ENCODE data around the gene OTOP2. TPM values are rescaled to one million over a fixed set of nuclear protein-coding genes. Genes with fewer than 3 reads are reported as not detected.
"Not testable (repeated sequence)": the region's sequence is repeated elsewhere in the genome, so short reads cannot be mapped to it uniquely, and the experiment has no call there.

The OTOP2 gene
- total RNA-seq, 1 donor, result not detected

GRCh38 chr17:74892013-74892841 is 31.8 kb upstream of the OTOP2 start:
- no peak overlapping the region for H3K4me3 ChIP-seq (ENCODE audit: low read length)
- no peaks in the 10 kb centered on the region for H3K9me3 ChIP-seq (ENCODE audit: low read depth, low read length)
- peaks cover 44% of the 10 kb centered on the region for H3K27me3 ChIP-seq (ENCODE audit: insufficient read depth, low read length)
- no peaks in the 10 kb centered on the region for H3K4me1 ChIP-seq (ENCODE audit: insufficient read depth, low read length)

- H3K9me3 ChIP-seq (ENCODE audit: low read depth, low read length), result no peaks in the 10 kb centered on the region
- H3K4me3 ChIP-seq (ENCODE audit: low read length), result no peak within 1 kb of the TSS
Observed at GRCh38 chr17:74892974-74893911, 30.8 kb upstream of the OTOP2 start, which contains the start of gene FADS6. Gene FADS6 (minus strand): TSS chr17:74893633. CDS start chr17:74893595, 38 bp downstream.

GRCh38 chr17:74893936-74894671 is 30.0 kb upstream of the OTOP2 start:
- Histone ChIP-seq H3K9me3 (ENCODE audit: low read depth, low read length) (no peaks in the 10 kb centered on the region), H3K4me3 (ENCODE audit: low read length) (no peak overlapping the region), H3K4me1 (ENCODE audit: insufficient read depth, low read length) (no peaks in the 10 kb centered on the region), H3K27me3 (ENCODE audit: insufficient read depth, low read length) (peaks cover 44% of the 10 kb centered on the region)

More at GRCh38 chr17:74892974-74893911, 30.8 kb upstream of the OTOP2 start, which contains the start of gene FADS6:
- Histone ChIP-seq H3K4me1 (ENCODE audit: insufficient read depth, low read length) (no peaks in the 10 kb centered on the region), H3K27me3 (ENCODE audit: insufficient read depth, low read length) (peaks cover 44% of the 10 kb centered on the region)

GRCh38 chr17:74898376-74898946 is 25.6 kb upstream of the OTOP2 start:
- Histone ChIP-seq H3K4me1 (ENCODE audit: insufficient read depth, low read length) (no peaks in the 10 kb centered on the region), H3K9me3 (ENCODE audit: low read depth, low read length) (no peaks in the 10 kb centered on the region), H3K4me3 (ENCODE audit: low read length) (no peak overlapping the region), H3K27me3 (ENCODE audit: insufficient read depth, low read length) (peaks cover 28% of the 10 kb centered on the region)

- Histone ChIP-seq H3K27me3 (ENCODE audit: insufficient read depth, low read length) (peaks cover 11% of the 10 kb centered on the region), H3K4me1 (ENCODE audit: insufficient read depth, low read length) (no peaks in the 10 kb centered on the region), H3K9me3 (ENCODE audit: low read depth, low read length) (no peaks in the 10 kb centered on the region), H3K4me3 (ENCODE audit: low read length) (no peak overlapping the region)
Observed at GRCh38 chr17:74900208-74900607, 23.9 kb upstream of the OTOP2 start.

GRCh38 chr17:74901353-74902135 is 22.5 kb upstream of the OTOP2 start:
- H3K4me1 ChIP-seq (ENCODE audit: insufficient read depth, low read length), result no peaks in the 10 kb centered on the region
- peaks cover under 1% of the 10 kb centered on the region for H3K27me3 ChIP-seq (ENCODE audit: insufficient read depth, low read length)
- H3K9me3 ChIP-seq (ENCODE audit: low read depth, low read length), result no peaks in the 10 kb centered on the region
- H3K4me3 ChIP-seq (ENCODE audit: low read length), result no peak overlapping the region

GRCh38 chr17:74903034-74903433 is 21.0 kb upstream of the OTOP2 start:
- no peak overlapping the region for H3K4me3 ChIP-seq (ENCODE audit: low read length)
- no peaks in the 10 kb centered on the region for H3K9me3 ChIP-seq (ENCODE audit: low read depth, low read length)
- no peaks in the 10 kb centered on the region for H3K4me1 ChIP-seq (ENCODE audit: insufficient read depth, low read length)
- H3K27me3 ChIP-seq (ENCODE audit: insufficient read depth, low read length), result no peaks in the 10 kb centered on the region

- H3K4me3 ChIP-seq (ENCODE audit: low read length), result no peak overlapping the region
- H3K9me3 ChIP-seq (ENCODE audit: low read depth, low read length), result no peaks in the 10 kb centered on the region
- no peaks in the 10 kb centered on the region for H3K27me3 ChIP-seq (ENCODE audit: insufficient read depth, low read length)
- H3K4me1 ChIP-seq (ENCODE audit: insufficient read depth, low read length), result no peaks in the 10 kb centered on the region
Observed at GRCh38 chr17:74903671-74904070, 20.4 kb upstream of the OTOP2 start.

- no peaks in the 10 kb centered on the region for H3K4me1 ChIP-seq (ENCODE audit: insufficient read depth, low read length)
- H3K4me3 ChIP-seq (ENCODE audit: low read length), result no peak overlapping the region
- H3K27me3 ChIP-seq (ENCODE audit: insufficient read depth, low read length), result no peaks in the 10 kb centered on the region
- H3K9me3 ChIP-seq (ENCODE audit: low read depth, low read length), result no peaks in the 10 kb centered on the region
Observed at GRCh38 chr17:74904687-74905409, 19.2 kb upstream of the OTOP2 start.

- not testable (repeated sequence) for H3K4me1 ChIP-seq (ENCODE audit: insufficient read depth, low read length)
Observed at GRCh38 chr17:74906214-74906793, 17.8 kb upstream of the OTOP2 start.

GRCh38 chr17:74907012-74907411 is 17.1 kb upstream of the OTOP2 start:
- H3K4me1 ChIP-seq (ENCODE audit: insufficient read depth, low read length), result no peaks in the 10 kb centered on the region
- no peaks in the 10 kb centered on the region for H3K9me3 ChIP-seq (ENCODE audit: low read depth, low read length)
- no peak overlapping the region for H3K4me3 ChIP-seq (ENCODE audit: low read length)
- H3K27me3 ChIP-seq (ENCODE audit: insufficient read depth, low read length), result no peaks in the 10 kb centered on the region

More at GRCh38 chr17:74906214-74906793, 17.8 kb upstream of the OTOP2 start:
- not testable (repeated sequence) for H3K4me3 ChIP-seq (ENCODE audit: low read length); H3K27me3 ChIP-seq (ENCODE audit: insufficient read depth, low read length); H3K9me3 ChIP-seq (ENCODE audit: low read depth, low read length)

- H3K27me3 ChIP-seq (ENCODE audit: insufficient read depth, low read length); H3K4me1 ChIP-seq (ENCODE audit: insufficient read depth, low read length); H3K9me3 ChIP-seq (ENCODE audit: low read depth, low read length); H3K4me3 ChIP-seq (ENCODE audit: low read length): not testable (repeated sequence)
Observed at GRCh38 chr17:74909097-74909496, 15.0 kb upstream of the OTOP2 start.

GRCh38 chr17:74911423-74911822 is 12.7 kb upstream of the OTOP2 start:
- H3K9me3 ChIP-seq (ENCODE audit: low read depth, low read length), result not testable (repeated sequence)

More at GRCh38 chr17:74911423-74911822, 12.7 kb upstream of the OTOP2 start:
- not testable (repeated sequence) for H3K4me1 ChIP-seq (ENCODE audit: insufficient read depth, low read length); H3K4me3 ChIP-seq (ENCODE audit: low read length); H3K27me3 ChIP-seq (ENCODE audit: insufficient read depth, low read length)
